RPMI8226 (cell line): ENCODE results near the gene ANG.
"Not testable (repeated sequence)": the region's sequence is repeated elsewhere in the genome, so short reads cannot be mapped to it uniquely, and the experiment has no call there.

Source experiments
- DNase-seq: peaks from one replicate; pipeline ENCODE4 v3.0.0-alpha.2; 2015

The ANG gene

GRCh38 chr14:20688167-20688839, at the start of gene ANG:
Gene ANG, plus strand, starts transcription at chr14:20688764. Its CDS starts 4,801 bp downstream, at chr14:20693565.
- DNase-seq = no peak

- DNase-seq = no peak
Observed at GRCh38 chr14:20641591-20641990, 47.0 kb upstream of the ANG start, which contains the start of gene OR6S1. Gene OR6S1, minus strand, starts transcription at chr14:20641691. Its CDS starts 0 bp downstream, at chr14:20641691.

- DNase-seq = no peak
Observed at GRCh38 chr14:20642182-20642581, 46.4 kb upstream of the ANG start.

- not testable (repeated sequence) for DNase-seq
Observed at GRCh38 chr14:20642755-20643154, 45.8 kb upstream of the ANG start.

- no peak for DNase-seq
Observed at GRCh38 chr14:20644520-20644919, 44.0 kb upstream of the ANG start.

- no peak for DNase-seq
Observed at GRCh38 chr14:20645481-20645880, 43.1 kb upstream of the ANG start.

GRCh38 chr14:20652996-20653975, 35.3 kb upstream of the ANG start:
- DNase-seq = peak; percentile 31

- no peak for DNase-seq
Observed at GRCh38 chr14:20655851-20656250, 32.7 kb upstream of the ANG start.

- no peak for DNase-seq
Observed at GRCh38 chr14:20656274-20656673, 32.3 kb upstream of the ANG start.

GRCh38 chr14:20657216-20658211, 31.1 kb upstream of the ANG start:
- DNase-seq = peak; percentile 66

- DNase-seq = no peak
Observed at GRCh38 chr14:20658246-20658645, 30.3 kb upstream of the ANG start.

- no peak for DNase-seq
Observed at GRCh38 chr14:20659336-20659735, 29.2 kb upstream of the ANG start.

GRCh38 chr14:20659813-20660395, 28.7 kb upstream of the ANG start:
- DNase-seq = no peak

- DNase-seq = no peak
Observed at GRCh38 chr14:20661197-20661596, 27.4 kb upstream of the ANG start.

GRCh38 chr14:20662968-20663732, 25.4 kb upstream of the ANG start:
- DNase-seq = peak; percentile 78

- not testable (repeated sequence) for DNase-seq
Observed at GRCh38 chr14:20666400-20666961, 22.1 kb upstream of the ANG start.

GRCh38 chr14:20667957-20668356, 20.6 kb upstream of the ANG start:
- no peak for DNase-seq

GRCh38 chr14:20668969-20669368, 19.6 kb upstream of the ANG start:
- DNase-seq = no peak

- no peak for DNase-seq
Observed at GRCh38 chr14:20671597-20672283, 16.8 kb upstream of the ANG start.

- no peak for DNase-seq
Observed at GRCh38 chr14:20675669-20676068, 12.9 kb upstream of the ANG start.
